ENCODE data around the gene CERS6. TPM values are rescaled to one million over a fixed set of nuclear protein-coding genes. Genes with fewer than 3 reads are reported as not detected.

The CERS6 gene
- total and polyA plus RNA-seq, 3 donors from 2014 or later = 24.7 to 71.0 (median 59.4) TPM

GRCh38 chr2:168821992-168822391 lies 365.9 kb downstream of the CERS6 start:
- 60 to 76% methylated on average over 1 of the region's 1 CpG for WGBS, 2 donors
- DNase-seq = no peak
- Histone ChIP-seq H3K27ac (no peak overlapping the region), H3K9me3 (no peaks in the 10 kb centered on the region), H3K36me3 (ENCODE audit: low read depth, missing control alignments) (no peaks in the 10 kb centered on the region), H3K4me3 (no peak overlapping the region), H3K4me1 (peaks cover 9% of the 10 kb centered on the region), H3K27me3 (no peaks in the 10 kb centered on the region)
- TF ChIP-seq CTCF (IDR thresholded peaks at IDR 0.05) (no peak), POLR2A (IDR thresholded peaks at IDR 0.05) (no peak)
- intact Hi-C loops (cut with DNase I; ENCODE audit: low total_unique reads) = no loop called here

Small RNAs within 50 kb of the gene (microRNA-seq; reads per million reads assigned to microRNA genes)
- gene MIR4774 (ENCODE audit: borderline number of aligned reads in 2 of 2, borderline replicate concordance in 1 of 2) = 0 to 0.69 reads per million in 2 donors

Small RNAs within 50 kb of the gene (small RNA-seq; reads per million reads assigned to genes)
- gene MIR4774 = 0 reads per million in 2 donors
- gene RN7SL813P = 0 reads per million in 2 donors
- 0 reads per million in 2 donors for gene RNU6-766P

Other genes with a start within 250 kb of the CERS6 start
- 10 to 100 TPM; 26.4 to 41.8 TPM for gene STK39, start 208.7 kb upstream of the CERS6 start, total RNA-seq
- gene STK39, start 208.7 kb upstream of the CERS6 start, polyA plus RNA-seq (ENCODE audit: insufficient read depth, low read depth, low replicate concordance) = 70.7 TPM

Measured in testis (tissue), 3 donors.